Panc1 (cell line): Measurements from ENCODE around the gene RAP1GAP. TPM values are rescaled to one million over a fixed set of nuclear protein-coding genes. Genes with fewer than 3 reads are reported as not detected.

Source experiments
- ATAC-seq: fragments of 200-7000 bp; cut with Tn5 transposase; 2 replicates; pipeline ENCODE4 v1.9.1; 2020; ENCODE audit warnings: mild to moderate bottlenecking, moderate library complexity
- BruUV-seq: library from RNA; stranded (reverse); fragments of 400-500 nt; replicated peaks from 2 replicates; lab custom pipeline; 2021; lab: Mats Ljungman, UMichigan
- CTCF ChIA-PET: fragments of 300-600 bp; sonication (Branson Sonifier 250); formaldehyde crosslinking; loops from one replicate; lab custom pipeline; 2022; ENCODE audit warnings: antibody characterized with exemption; lab: Charles Lee
- POLR2A ChIA-PET: fragments of 300-600 bp; sonication (Branson Sonifier 250); formaldehyde crosslinking; loops from one replicate; lab custom pipeline; 2022; ENCODE audit warnings: antibody characterized with exemption; lab: Charles Lee
- DNase-seq: peaks from one replicate; pipeline ENCODE4 v3.0.0-alpha.2; 2010; ENCODE audit warnings: low read depth, low spot score
- H3K27ac ChIP-seq: 2 replicates; pipeline ENCODE4 v1.5.1; 2011; ENCODE audit warnings: mild to moderate bottlenecking, low read length, inconsistent platforms
- H3K27me3 ChIP-seq: fragments of 200-500 bp; sonication (Bioruptor generic); 2 replicates; pipeline ENCODE4 v1.6.0; 2014; ENCODE audit warnings: low read length, inconsistent platforms; ENCODE audit not compliant: control insufficient read depth, insufficient read depth
- H3K36me3 ChIP-seq: fragments of 200-500 bp; sonication (Bioruptor generic); 2 replicates; pipeline ENCODE4 v1.5.1; 2014; ENCODE audit warnings: inconsistent platforms, mild to moderate bottlenecking, low read length, moderate library complexity; ENCODE audit not compliant: control insufficient read depth, insufficient read depth
- H3K4me1 ChIP-seq: 2 replicates; pipeline ENCODE4 v1.5.1; 2011; ENCODE audit warnings: inconsistent platforms, mild to moderate bottlenecking, low read length, moderate library complexity; ENCODE audit not compliant: control insufficient read depth, insufficient read depth
- H3K4me3 ChIP-seq, 2 experiments: 2 replicates each; pipeline ENCODE4 v1.5.1; 2011 to 2012; ENCODE audit warnings: low read depth in 2 of 2, low read length in 2 of 2, mild to moderate bottlenecking in 2 of 2, inconsistent platforms in 1 of 2, moderate library complexity in 1 of 2
- H3K9me3 ChIP-seq: fragments of 200-500 bp; sonication (Bioruptor generic); 2 replicates; pipeline ENCODE4 v1.5.1; 2014; ENCODE audit warnings: low read depth, mild to moderate bottlenecking, inconsistent platforms, low read length, moderate library complexity; ENCODE audit not compliant: control insufficient read depth, insufficient read depth
- POLR2AphosphoS5 ChIP-seq: IDR thresholded peaks from 2 replicates; pipeline ENCODE4 v1.6.1; 2012; ENCODE audit warnings: mild to moderate bottlenecking, low read depth, low read length, moderate library complexity
- REST ChIP-seq, 2 experiments: IDR thresholded peaks; 2 replicates each; pipeline ENCODE4 v1.6.1; 2011 to 2012; ENCODE audit warnings: low read depth in 2 of 2, control low read depth in 1 of 2, low read length in 1 of 2, mild to moderate bottlenecking in 1 of 2, moderate library complexity in 1 of 2; ENCODE audit not compliant: insufficient read depth in 1 of 2
- SIN3A ChIP-seq: IDR thresholded peaks from 2 replicates; pipeline ENCODE4 v1.6.1; 2012; ENCODE audit warnings: low read depth, mild to moderate bottlenecking, low read length, moderate library complexity, borderline replicate concordance; ENCODE audit not compliant: insufficient read depth
- TCF7L2 ChIP-seq: IDR thresholded peaks from 2 replicates; pipeline ENCODE4 v1.6.1; 2011; ENCODE audit warnings: mild to moderate bottlenecking, low read depth, low read length, inconsistent platforms
- in situ Hi-C: cut with HindIII; loops from 2 replicates; pipeline ENCODE4 v1.10.0; 2016; ENCODE audit warnings: low sequenced_read_pairs, low pct_unique_long_range_greater_than_20kb
- intact Hi-C: fragments of 100-400 bp; cut with micrococcal nuclease; formaldehyde crosslinking; loops from one replicate; pipeline ENCODE4 v1.10.0; 2022; ENCODE audit not compliant: unreplicated experiment
- total RNA-seq: library from RNA; stranded (reverse); gene quantifications from one replicate; pipeline ENCODE4 v1.2.1, GENCODE V29; 2021; ENCODE audit not compliant: unreplicated experiment
- TF ChIP-seq, protein P1 (sequence below): fragments of 450-650 bp; IDR thresholded peaks from 2 replicates; pipeline ENCODE4 v1.5.1; 2017; ENCODE audit warnings: mild to moderate bottlenecking

Gene RAP1GAP
- total RNA-seq, 1 experiment from 2014 or later: 4.6 TPM

- Histone ChIP-seq H3K4me3 (no peak overlapping the region), H3K36me3 (no peaks in the 10 kb centered on the region), H3K9me3 (no peaks in the 10 kb centered on the region), H3K27ac (no peak overlapping the region), H3K4me1 (peaks cover 4% of the 10 kb centered on the region; the same call in 1 of the 2 replicates), H3K27me3 (peaks cover 2% of the 10 kb centered on the region; the same call in 1 of the 2 replicates)
- intact Hi-C loops (loop anchor here (10.0 kb wide), 2 partner anchors 60 to 120 kb away; no protein-coding TSS in a partner anchor), in situ Hi-C loops (no loop called here)
- CTCF ChIA-PET: interaction anchor here (0.6 kb wide), 1 partner anchor 349 kb away, joined by 4 read pairs; no protein-coding TSS in a partner anchor
- no TSS peak for BruUV-seq
- DNase-seq: no peak
- POLR2A ChIA-PET: no interaction called here
- ATAC-seq: no peak
- TF ChIP-seq, protein P1, sequence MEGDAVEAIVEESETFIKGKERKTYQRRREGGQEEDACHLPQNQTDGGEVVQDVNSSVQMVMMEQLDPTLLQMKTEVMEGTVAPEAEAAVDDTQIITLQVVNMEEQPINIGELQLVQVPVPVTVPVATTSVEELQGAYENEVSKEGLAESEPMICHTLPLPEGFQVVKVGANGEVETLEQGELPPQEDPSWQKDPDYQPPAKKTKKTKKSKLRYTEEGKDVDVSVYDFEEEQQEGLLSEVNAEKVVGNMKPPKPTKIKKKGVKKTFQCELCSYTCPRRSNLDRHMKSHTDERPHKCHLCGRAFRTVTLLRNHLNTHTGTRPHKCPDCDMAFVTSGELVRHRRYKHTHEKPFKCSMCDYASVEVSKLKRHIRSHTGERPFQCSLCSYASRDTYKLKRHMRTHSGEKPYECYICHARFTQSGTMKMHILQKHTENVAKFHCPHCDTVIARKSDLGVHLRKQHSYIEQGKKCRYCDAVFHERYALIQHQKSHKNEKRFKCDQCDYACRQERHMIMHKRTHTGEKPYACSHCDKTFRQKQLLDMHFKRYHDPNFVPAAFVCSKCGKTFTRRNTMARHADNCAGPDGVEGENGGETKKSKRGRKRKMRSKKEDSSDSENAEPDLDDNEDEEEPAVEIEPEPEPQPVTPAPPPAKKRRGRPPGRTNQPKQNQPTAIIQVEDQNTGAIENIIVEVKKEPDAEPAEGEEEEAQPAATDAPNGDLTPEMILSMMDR: no peak
- TF ChIP-seq TCF7L2: no peak
- TF ChIP-seq POLR2AphosphoS5: no peak
- no peak for TF ChIP-seq REST (IDR thresholded peaks at IDR 0.05; ENCODE audit: insufficient read depth in 1 of 2, low read depth in 2 of 2, low read length in 1 of 2)
- TF ChIP-seq SIN3A: no peak
These were observed 13.9 kb downstream of the RAP1GAP start for GRCh38 chr1:21655259-21655658.

DNA sequence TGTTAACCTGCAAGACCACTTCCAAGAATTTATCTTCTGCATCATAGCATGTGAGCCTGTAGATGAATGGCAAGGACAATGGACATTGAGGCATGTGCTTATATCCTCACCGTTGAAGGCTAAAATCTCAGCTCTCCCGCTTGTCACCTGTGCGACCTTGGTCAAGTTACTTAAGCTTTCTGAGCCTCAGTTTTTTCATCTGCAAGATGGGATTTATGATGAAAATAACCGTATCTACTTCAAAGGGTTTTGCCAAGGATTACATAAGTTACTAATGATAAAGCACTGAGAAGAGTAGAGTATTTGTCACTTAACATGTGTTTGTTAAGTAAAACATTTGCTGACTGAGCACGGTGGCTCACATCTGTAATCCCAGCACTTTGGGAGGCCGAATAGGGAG lies 14.9 kb downstream of the RAP1GAP start:
- DNase-seq: no peak
- H3K27ac ChIP-seq: no peak overlapping the region
- no peak overlapping the region for H3K4me3 ChIP-seq
- TF ChIP-seq SIN3A: no peak
- TF ChIP-seq TCF7L2: no peak
- TF ChIP-seq POLR2AphosphoS5: no peak
- TF ChIP-seq REST (IDR thresholded peaks at IDR 0.05; ENCODE audit: insufficient read depth in 1 of 2, low read depth in 2 of 2, low read length in 1 of 2): no peak
- TF ChIP-seq, protein P1: no peak
- no peaks in the 10 kb centered on the region for H3K27me3 ChIP-seq
- CTCF ChIA-PET: interaction anchor here (0.6 kb wide), 1 partner anchor 196 kb away, joined by 8 read pairs; no protein-coding TSS in a partner anchor
- in situ Hi-C loops (no loop called here), intact Hi-C loops (loop anchor here (10.0 kb wide), 2 partner anchors 59 to 119 kb away; no protein-coding TSS in a partner anchor)
- no peaks in the 10 kb centered on the region for H3K36me3 ChIP-seq
- no peaks in the 10 kb centered on the region for H3K9me3 ChIP-seq
- no TSS peak for BruUV-seq
- ATAC-seq: no peak
- POLR2A ChIA-PET: no interaction called here
- H3K4me1 ChIP-seq: no peaks in the 10 kb centered on the region; the same call in 1 of the 2 replicates
